Lung (tissue), 12 donors: ENCODE data around the gene ATP11A. TPM values are rescaled to one million over a fixed set of nuclear protein-coding genes. Genes with fewer than 3 reads are reported as not detected.

ENCODE experiments used
- ATAC-seq: fragments of 200-7000 bp; cut with Tn5 transposase; one replicate; pipeline ENCODE4 v1.9.1; 2020; ENCODE audit warnings: moderate number of reproducible peaks; ENCODE audit not compliant: insufficient read depth, low FRiP score
- DNase-seq, 3 donors: peaks; one replicate each; pipeline ENCODE4 v3.0.0-alpha.2; 2013 to 2017
- H3K27ac ChIP-seq, 2 donors: one replicate each; pipeline ENCODE4 v1.5.1; 2013; ENCODE audit warnings: mild to moderate bottlenecking in 2 of 2, moderate library complexity in 2 of 2, control low read depth in 1 of 2, inconsistent platforms in 1 of 2, low read depth in 1 of 2, low read length in 1 of 2
- H3K27me3 ChIP-seq, 3 donors: one replicate each; pipeline ENCODE4 v1.5.1; 2013; ENCODE audit warnings: low read length in 2 of 3; ENCODE audit not compliant: control insufficient read depth in 3 of 3, insufficient read depth in 3 of 3
- H3K36me3 ChIP-seq, 4 donors: one replicate each; pipeline ENCODE4 v1.5.1; 2013; ENCODE audit warnings: low read length in 4 of 4, mild to moderate bottlenecking in 1 of 4, moderate library complexity in 1 of 4; ENCODE audit not compliant: control insufficient read depth in 4 of 4, insufficient read depth in 4 of 4
- H3K4me1 ChIP-seq, 5 donors: one replicate each; pipeline ENCODE4 v1.5.1; 2013; ENCODE audit warnings: low read length in 5 of 5, mild to moderate bottlenecking in 2 of 5, moderate library complexity in 1 of 5; ENCODE audit not compliant: control insufficient read depth in 5 of 5, insufficient read depth in 5 of 5
- H3K4me3 ChIP-seq: one replicate; pipeline ENCODE4 v1.5.1; 2013; ENCODE audit warnings: mild to moderate bottlenecking, control low read depth, moderate library complexity
- H3K9ac ChIP-seq, 2 donors: one replicate each; pipeline ENCODE4 v1.5.1; 2013; ENCODE audit warnings: low read length in 2 of 2, control low read depth in 1 of 2; ENCODE audit not compliant: insufficient read depth in 1 of 2
- H3K9me3 ChIP-seq, 4 donors: one replicate each; pipeline ENCODE4 v1.5.1; 2013; ENCODE audit warnings: low read length in 3 of 4, mild to moderate bottlenecking in 1 of 4, moderate library complexity in 1 of 4; ENCODE audit not compliant: control insufficient read depth in 4 of 4, insufficient read depth in 3 of 4
- CTCF ChIP-seq: IDR thresholded peaks from 2 replicates; pipeline ENCODE4 v1.5.1; 2012; ENCODE audit warnings: mild to moderate bottlenecking; ENCODE audit errors: control extremely low read depth, extremely low read depth
- WGBS, 2 donors: extraction: QIAGEN DNeasy Blood & Tissue Kit; methylation state at CpG; one replicate each; pipeline ENCODE4 v1.1.7; 2013; 5-methylcytosine and 5-hydroxymethylcytosine counted together
- polyA plus RNA-seq, 2 donors: library from polyadenylated mRNA; stranded (reverse); fragments of 200-250 nt; gene quantifications; one replicate each; pipeline ENCODE4 v1.2.1, GENCODE V29; 2013
- total RNA-seq, 2 donors: library from RNA; depleted of rRNA in 1 of 2; stranded (reverse); fragments of >200 nt in 1 of 2; gene quantifications; one replicate each; pipeline ENCODE4 v1.2.1, GENCODE V29; 2014 to 2021
- donor health status: control.
- donor health status: control.
- donor health status: Bipolar disorder and iron deficiency.
- donor health status: healthy.
- donor health status: DM: yes; HTN: yes; CAD: no.

Gene ATP11A
- total and polyA plus RNA-seq, 4 donors = 46.3 to 317 (median 162) TPM

GRCh38 chr13:112748947-112749735 is 59.3 kb downstream of the ATP11A start:
- no peak for TF ChIP-seq CTCF
- Histone ChIP-seq H3K27me3 (no peaks in the 10 kb centered on the region), H3K9me3 (no peaks in the 10 kb centered on the region), H3K36me3 (peaks cover 0 to 3% (median 0%) of the 10 kb centered on the region in 4 donors), H3K27ac (peak overlapping the region in 1 of 2 donors; percentile 24), H3K4me1 (peaks cover 0 to 12% (median 8%) of the 10 kb centered on the region in 5 donors), H3K9ac (no peak overlapping the region), H3K4me3 (no peak overlapping the region)
- DNase-seq (peak in 2 of 3 donors; percentile 35 to 62), ATAC-seq (no peak)
- WGBS, 2 donors = 77 to 86% methylated on average over 18 of the region's 18 CpGs

- H3K36me3 ChIP-seq = peaks cover 0 to 3% (median 0%) of the 10 kb centered on the region in 4 donors
- H3K9me3 ChIP-seq = peaks cover 0 to 2% (median 0%) of the 10 kb centered on the region in 4 donors
- ATAC-seq = no peak
- H3K27me3 ChIP-seq = no peaks in the 10 kb centered on the region
- 91 to 94% methylated on average over 10 of the region's 10 CpGs for WGBS, 2 donors
- DNase-seq = no peak
- H3K4me3 ChIP-seq = no peak overlapping the region
- H3K27ac ChIP-seq = no peak overlapping the region
- peaks cover 0 to 17% (median 5%) of the 10 kb centered on the region in 5 donors for H3K4me1 ChIP-seq
- no peak overlapping the region for H3K9ac ChIP-seq
- no peak for TF ChIP-seq CTCF
These were observed 60.7 kb downstream of the ATP11A start for GRCh38 chr13:112750570-112750969.

- Histone ChIP-seq H3K4me3 (no peak overlapping the region), H3K27ac (no peak overlapping the region), H3K36me3 (peaks cover 0 to 3% (median 0%) of the 10 kb centered on the region in 4 donors), H3K9me3 (peaks cover 0 to 2% (median 0%) of the 10 kb centered on the region in 4 donors), H3K9ac (no peak overlapping the region), H3K27me3 (no peaks in the 10 kb centered on the region), H3K4me1 (peaks cover 0 to 15% (median 7%) of the 10 kb centered on the region in 5 donors)
- DNase-seq = no peak
- ATAC-seq = no peak
- TF ChIP-seq CTCF = no peak
- 88 to 93% methylated on average over 7 of the region's 7 CpGs for WGBS, 2 donors
These were observed 61.8 kb downstream of the ATP11A start for GRCh38 chr13:112751617-112752016.
